ENCODE measurements around the gene EDAR.

Gene EDAR

DNA sequence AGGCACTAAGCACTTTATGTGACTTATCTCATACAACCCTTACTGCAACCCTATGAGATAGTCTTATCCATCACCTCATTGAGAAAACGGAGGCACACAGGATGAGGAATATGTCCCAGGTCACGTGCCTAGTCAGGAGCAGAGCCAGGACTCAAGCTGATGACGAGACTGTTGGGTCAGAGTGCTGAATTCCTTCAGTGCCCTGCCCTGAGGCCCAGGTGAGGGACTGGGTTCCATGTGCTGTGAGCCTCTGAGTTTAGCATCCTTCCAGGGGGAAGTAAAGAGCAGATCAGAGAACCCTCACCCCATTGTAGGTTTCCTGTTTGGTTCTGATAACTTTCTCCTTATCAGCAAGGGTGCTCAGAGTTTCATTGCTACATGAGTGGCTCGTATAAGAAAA lies 11.7 kb upstream of the EDAR start:
- no peak for DNase-seq

DNA sequence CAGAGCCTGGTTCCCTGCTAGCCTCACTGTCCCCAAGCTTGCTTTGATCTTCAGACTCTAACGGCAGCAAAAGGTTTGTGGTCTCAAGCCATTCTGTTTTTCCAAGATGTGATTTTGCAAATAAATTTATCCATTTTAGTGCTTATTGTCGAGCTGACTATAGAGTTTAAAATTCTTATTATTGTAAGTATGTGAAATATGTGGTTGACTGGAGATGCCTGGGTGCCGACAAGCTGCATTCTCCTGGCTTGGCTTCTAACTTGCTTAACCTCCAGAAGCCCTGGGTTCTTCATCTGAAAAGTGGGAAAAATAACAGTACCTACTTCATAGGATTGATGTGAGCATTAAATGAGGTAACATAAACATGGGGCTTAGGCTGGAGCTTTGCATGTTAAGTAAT lies 9.9 kb upstream of the EDAR start:
- DNase-seq = no peak

DNA sequence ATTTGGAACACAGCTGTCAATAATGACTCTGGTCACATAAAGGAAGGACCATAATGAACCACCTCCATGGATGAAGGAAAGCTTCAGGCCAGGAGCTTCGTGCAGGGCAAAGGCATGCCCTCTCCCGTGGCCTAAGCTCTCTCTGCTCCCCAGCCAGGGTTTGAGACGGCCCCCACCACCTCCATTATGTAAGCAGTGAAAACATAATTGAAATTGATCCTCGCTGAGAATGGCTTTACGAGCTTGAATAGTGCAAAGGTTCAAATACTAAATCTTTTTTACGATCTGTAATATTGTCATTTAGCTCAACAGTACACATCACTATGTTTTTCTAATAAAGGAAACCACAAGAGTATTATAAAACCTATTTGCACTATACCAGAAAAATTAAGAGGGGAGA lies 5.2 kb upstream of the EDAR start:
- no peak for DNase-seq

DNA sequence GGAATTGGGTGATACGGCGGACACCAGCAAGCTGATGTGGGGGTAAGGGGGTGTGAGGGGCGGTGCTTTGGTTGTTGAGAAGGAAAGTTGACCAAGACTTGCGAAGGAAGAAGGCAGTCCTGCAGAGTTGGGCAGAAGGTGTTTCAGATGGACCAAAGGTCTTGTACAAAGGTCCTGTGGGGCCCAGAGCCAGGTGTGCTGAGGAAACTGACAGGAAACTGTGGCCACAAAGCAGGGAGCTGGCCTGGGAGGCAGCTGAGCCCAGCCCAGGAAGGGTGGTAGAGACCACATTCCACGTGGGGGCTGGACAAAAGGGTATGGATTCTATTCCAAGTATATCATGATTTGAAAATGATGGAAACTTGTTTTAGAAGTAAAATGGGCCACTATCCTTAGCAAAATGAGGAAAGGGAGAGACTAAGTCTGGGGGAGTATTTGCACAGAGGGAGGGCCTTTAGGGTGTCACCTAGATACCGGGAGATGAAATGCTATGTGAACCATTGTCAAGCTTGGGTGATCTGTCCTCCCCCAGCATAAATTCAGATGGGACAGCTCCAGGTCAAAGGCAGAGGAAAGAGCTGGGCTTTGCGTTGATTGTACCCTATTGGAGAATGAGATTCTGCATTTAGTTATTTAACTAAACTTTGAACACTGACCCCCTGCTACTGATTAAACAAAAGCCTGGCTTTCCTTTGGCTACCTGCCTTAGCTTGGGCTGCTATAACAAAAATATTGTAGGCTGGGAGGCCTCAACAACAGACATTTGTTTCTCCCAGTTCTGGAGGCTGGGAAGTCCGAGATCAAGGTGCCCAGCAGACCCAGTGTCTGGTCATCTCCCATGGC lies 4.3 kb upstream of the EDAR start:
- DNase-seq = no peak

DNA sequence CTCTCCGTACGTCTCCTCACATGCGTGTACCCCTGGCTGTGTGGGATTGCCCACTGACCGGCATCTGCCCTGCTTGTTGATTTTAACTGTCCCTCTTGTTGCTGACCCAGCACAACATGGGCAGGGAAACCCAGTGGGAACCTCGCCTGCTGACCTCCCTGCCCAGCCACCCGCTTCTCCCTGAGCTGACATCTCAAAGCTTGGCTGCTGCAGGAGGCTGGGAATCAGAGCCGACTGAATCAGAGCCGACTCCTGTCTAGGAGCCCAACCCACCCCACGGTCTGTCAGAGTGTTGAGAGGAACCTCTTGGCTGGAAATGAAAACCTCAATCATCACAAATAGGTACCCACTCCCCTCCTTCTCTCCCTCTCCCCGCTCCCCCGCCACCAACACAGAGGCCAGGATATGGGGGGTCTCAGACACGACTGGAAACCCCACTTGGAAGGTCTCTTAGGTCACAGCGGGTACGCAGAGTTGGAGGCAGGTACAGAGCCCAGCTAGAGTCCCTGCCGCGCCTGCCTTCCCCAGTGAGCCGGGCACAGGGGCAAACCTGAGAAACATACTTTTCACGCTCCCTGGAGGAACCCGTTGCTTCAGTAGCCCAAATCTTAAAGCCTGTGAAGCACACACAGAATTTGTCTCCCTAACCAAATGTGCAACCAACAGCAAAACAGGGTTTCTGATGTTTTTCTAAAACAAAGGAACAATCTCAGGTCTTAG lies 784 bp downstream of the EDAR start:
- no peak for DNase-seq

DNA sequence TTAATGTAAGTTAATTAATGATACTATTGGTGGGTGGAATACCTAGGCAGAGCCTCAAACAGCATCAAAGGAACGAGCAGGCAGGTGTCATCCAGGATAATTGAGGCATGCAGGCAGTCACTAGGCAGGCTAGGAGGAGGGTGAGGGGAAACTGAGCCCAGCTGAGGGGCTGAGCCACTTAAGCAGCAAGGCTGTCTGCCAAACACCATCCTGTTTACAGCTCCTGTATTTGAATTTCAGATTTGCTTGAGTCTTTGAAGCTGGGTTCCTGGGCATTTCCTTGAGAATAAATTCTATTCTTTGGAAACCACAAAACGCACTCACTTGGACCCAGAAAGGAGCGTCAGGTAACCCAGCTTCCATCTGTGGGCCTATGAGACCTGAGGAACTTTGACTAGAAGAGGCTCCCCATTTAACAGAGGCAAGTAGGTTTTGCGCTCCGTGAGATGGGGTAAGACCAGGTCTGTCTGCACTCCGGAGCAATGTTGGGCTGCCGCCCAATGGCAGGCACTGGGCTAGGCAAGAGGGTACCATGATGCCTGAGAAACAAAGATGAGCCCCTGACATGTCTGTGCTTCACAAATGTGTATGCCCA lies 2.0 kb downstream of the EDAR start:
- DNase-seq = no peak

DNA sequence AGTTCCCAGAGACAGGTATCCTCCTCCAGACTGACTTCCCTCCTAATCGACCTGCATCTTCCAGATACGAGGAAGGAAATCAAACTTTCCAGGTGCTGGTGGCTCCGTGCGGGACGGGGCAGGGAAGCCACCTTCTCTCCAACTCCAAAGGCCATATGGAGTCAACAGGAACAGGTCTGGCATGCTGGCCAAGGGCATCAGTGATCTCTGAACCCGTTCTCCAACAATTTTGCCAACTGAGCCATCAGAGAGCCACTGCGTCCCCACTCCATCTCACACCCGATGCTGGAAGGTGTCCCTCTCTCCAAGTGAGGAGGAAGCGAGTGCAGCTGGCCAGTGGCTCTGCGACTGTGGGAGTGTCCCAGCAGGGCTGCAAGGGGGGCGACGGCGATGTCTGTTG lies 5.4 kb downstream of the EDAR start:
- DNase-seq = no peak

DNA sequence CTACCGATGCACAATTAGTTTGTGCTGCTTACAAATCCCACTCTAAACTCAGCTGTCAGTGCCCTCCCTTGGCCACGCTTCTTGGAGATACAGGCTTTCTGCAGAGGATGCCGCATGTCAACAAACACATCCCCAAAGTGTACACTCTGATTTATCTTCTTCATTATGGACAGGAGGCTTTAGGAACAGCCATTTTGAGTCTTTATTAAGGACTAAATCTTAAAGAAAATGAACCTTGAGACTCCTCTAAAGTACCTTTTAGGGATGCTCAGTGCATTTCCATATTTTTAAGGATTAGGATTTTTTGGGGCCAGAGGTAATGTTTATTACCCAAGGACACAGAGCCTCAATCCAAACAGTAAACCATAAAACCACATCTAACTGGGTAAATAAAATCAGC lies 6.0 kb downstream of the EDAR start:
- DNase-seq = no peak

DNA sequence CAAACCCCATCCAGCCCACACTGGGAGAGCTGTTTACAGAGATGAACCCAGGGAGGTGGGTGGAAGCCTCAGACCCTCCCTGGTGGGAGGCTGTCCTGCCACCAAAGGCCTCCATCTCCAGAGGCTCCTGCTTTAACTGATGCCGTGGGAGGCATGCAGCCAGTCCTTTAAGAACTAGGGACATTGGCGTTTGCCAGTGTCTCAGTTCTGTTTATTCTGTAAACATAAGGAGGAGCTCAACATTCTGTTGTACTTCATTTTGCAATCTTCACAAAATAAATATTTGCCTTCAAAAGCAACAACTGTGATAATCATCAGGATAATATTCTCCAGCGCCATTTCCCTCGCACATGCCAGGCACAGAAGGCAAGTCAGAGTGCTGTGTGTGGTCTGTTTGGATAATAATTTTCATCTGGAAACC lies 6.8 kb downstream of the EDAR start:
- DNase-seq = no peak

DNA sequence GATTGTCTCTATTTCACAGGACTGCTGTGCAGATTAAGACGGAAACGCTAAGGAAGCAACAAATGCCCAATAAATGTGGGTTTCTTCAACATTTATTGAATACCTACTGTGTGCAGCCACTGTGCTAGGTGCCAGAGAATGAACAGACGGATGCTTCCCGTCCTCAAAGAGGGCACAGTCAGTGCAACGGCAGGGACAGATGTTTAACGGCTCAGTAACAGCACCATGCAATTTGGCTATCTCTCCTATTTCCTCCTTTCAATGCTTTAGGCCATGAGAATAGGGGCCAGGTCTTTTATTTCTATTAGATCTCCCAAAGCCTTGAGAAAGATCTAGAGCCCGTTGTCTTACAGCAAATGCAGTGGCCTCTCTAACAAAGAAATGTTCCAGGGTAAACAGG lies 7.2 kb downstream of the EDAR start:
- DNase-seq = no peak

DNA sequence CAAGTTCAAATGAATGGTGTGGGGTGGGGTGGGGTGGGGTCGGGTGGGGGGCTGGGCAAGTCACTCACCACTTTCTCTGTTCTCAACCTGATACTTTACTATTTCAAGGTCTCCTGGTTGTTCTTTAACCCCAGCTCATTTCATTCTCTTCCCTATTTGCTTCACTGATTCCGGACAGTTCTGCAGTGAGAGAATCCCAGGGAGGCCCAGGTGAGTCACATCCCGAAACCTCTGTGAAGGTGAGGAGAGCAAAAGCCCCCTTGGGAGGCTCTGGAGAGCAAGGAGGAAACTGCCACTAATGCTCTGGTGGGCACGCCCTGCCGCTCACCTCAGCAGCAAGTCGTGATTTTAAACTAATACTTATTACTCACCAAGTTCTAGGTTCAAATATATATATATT lies 8.9 kb downstream of the EDAR start:
- no peak for DNase-seq

DNA sequence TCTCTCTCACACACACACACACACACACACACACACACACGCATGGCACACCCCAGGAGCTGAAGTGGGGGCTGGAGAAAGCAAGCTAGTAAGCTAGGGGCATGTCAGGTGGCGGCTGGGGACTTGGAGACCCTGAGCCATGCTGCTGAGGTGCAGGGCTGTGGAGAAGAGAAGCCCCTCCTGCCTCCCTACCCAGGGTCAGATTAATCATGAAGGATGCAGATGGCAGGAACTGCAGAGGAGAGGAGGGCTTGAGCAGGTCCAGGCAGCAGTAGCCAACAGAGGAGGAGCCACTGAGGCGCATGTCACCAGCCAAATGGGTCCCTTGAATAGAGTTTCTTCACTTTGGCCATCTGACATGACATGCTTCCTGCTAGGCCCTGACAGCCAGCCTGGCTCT lies 9.6 kb downstream of the EDAR start:
- no peak for DNase-seq

DNA sequence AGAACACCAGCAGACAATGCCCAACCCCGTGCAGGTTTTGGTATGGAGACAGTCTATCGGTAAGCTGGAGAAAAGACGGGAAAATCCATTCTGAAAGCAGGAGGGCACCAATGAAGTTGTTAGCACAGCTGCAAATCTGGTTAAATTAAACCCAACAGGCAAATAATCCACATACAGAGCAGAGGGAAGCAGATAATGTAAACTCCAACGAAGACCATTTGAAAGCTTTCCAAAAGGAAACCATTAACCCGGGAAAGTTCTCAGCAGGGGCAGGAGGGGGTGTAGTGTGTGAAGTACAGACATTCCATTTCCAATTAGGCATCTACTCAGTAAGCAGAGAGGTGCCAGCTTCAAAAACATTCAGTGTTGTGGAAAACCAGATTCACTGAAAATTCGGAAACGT lies 10.3 kb downstream of the EDAR start:
- DNase-seq = no peak

DNA sequence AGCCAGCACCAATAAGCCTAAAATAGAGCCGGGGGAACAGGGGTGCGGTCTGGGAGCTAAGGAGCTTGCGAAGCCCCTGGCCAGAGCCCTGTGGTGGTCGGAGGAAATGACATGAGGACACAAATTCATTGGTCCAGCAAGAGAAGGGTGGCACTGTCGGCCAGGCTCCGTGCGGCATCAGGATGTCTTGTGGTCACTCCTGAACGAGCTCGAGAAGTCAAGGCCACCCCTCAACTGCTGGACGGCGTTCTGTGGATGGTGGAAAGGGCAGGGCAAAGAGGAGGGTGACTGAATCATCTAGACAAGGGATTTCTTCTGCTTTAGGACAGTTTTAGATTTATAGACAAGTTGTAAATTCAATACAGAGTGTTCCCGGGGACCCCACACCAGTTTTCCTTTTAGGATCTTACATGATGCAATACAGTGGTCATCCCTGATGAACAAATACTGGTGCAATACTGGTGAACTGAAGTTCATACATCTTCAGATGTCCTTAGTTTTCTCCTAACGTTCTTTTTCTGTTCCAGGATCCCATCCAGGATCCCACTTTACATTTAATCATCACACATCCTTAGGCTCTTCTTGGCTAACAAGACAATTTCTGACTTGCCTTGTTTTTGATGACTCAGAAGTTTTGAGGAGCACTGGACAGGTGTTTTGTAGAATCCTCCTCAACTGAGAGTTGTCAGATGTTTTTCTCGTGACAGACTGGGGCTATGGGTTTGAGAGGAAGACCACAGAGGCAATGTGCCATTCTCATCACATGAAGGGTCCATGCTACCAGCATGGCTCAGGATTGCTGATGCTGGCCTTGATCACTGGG lies 13.2 kb downstream of the EDAR start:
- no peak for DNase-seq

DNA sequence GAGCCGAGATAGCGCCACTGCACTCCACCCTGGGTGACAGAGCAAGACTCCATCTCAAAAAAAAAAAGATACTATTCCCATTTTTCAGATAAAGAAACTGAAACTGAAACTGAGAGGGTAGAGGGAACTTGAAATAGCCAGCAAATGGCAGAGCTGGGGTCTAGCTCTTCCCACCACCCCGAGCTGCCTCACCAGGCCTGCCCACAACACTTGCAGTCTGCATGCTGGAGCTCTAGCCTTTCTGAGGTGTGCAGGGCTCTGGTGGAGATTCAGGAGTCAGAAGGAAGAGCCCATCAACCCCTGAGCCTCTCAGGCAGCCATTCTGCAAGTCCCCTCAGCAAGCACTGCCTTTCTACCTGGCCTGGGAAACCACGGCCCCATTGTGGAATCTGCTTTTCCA lies 14.3 kb downstream of the EDAR start:
- no peak for DNase-seq

DNA sequence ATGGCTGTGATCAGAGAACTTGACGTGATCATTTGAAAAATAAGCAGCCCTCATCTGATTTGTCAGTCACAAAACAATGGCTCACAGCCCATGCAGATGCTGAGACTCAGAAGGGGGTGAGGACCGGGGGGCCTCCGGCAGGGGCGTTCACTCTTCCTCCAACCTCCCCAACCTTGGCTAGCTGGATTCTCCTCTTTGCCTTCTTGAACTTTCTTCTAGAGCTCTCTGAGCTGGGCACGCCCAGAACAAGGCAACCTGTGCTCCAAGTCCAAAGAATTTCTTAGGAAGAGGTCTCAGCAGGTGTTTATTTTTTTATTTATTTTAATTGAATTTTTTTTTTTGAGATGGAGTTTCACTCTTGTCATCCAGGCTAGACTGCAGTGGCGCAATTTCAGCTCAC lies 16.4 kb downstream of the EDAR start:
- no peak for DNase-seq

DNA sequence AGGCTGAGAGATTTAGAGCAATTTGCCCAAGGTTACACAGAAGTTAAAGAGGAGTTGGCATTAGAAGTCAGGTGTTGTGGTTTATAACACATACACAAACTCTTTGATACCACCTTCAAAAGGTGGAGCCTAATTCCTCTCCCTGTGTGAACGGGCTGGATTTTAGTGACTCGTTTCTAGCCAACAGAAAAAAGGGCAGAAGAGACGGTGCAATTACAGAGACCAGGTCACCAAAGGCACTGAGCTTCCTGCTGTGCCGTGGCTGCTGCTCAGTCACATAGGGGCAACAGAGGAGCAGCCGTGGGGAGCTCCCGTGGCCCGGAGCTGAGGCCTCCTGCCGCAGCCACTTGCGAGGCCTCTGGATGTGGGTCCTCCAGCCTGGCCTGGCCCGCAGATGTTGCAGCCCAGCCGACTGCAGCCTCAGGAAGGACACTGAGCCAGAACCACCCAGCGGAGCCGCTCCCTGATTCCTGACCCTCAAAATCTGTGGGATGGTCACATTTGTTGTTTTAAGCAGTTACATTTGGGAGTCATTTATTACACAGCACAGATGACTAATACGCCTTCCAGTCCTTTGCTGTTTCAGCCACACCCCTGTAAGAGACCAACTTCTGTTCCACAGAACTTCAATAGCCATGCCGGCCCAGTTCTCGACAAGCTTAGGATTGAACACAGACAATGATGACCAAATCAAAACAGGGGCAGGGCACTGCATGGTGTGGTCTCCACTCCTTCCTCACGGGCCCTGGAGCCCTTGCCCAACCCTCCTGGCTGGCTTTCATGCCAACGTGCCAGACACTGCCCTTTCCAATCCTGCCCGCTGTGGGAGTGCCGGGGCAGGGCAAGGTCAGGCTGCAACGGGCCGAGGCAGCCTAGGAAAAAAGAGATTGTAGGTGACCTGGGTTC lies 17.1 kb downstream of the EDAR start:
- peak; percentile 44 for DNase-seq

DNA sequence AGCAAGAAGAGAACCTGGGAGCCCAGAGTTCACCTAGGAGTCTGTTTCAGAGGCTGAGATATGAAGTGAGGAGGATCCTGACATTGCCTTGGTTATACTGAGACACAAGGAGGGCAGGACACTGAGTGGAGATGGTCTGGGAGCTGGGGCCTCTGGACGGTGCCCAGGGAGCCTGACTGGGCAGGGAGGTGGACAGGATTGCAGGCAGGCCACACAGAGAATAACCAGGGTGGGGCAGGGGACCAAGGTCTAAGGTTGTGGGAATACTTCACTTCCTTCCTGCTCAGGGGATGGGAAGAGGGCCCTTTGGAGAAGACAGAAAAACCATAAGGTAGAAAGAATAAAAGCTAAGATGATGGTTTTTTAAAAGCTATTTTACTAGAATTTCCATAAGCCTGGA lies 18.7 kb downstream of the EDAR start:
- no peak for DNase-seq

DNA sequence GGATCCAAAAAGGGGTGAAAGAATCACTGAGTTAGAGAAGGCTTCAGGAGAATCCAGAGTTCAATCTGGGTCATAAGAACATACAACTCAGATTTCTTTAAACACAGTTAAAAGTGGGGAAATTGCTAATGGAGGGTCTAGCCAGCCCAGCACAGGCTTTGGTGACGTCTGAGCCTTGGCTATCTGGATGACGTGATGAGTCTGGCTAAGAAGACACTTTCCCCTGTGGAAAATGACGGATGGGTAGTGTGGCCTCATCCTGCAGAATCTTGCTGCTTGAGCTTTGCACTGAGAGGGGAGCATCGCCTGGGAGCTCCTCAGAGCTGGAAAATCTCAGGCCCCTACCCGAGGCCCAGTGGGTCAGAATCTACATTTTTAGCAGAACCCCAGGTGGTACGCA lies 19.2 kb downstream of the EDAR start:
- no peak for DNase-seq

DNA sequence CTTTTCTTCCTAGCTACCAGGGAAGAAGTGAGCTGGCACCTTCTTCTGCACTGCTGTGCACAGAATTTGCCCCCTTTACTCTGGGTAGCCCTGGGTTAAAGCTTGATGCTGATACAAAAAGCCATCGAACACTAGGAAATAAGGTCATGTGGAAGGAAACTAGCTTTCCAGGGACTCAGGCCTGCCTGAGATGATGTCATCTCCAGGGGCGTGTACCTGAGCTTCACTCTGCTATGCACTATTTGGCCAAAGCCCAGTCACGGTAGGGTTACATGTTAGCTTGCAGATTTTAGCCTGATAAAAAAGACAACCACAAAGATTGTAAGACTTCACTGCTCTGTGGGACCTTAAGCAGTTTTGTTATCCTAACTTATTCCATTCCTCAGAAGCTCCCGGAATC lies 20.4 kb downstream of the EDAR start:
- DNase-seq = no peak

DNA sequence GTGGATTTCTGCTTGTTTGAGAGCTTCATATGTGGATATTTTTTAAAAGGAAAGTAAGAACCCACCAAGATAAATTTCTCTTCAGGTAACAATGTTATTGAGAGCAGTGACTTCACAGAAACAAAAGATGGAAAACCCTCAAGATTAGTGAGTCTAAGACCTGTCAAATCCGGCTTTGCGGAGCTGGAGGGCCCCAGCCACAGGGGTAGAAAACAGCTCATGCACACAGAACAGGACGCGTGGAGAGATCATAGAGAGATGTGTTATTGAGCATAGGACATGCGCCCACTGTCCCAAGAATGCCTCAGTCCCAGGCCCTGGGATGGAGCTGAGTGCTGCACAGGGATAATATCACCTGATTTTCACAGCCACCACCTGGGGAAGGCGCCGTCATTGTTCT lies 21.3 kb downstream of the EDAR start:
- DNase-seq = no peak
